Activated naive CD8-positive, alpha-beta T cell treated with anti-CD3 and anti-CD28 coated beads for 36 hours (primary cell): ENCODE results near the gene CES3. TPM values are rescaled to one million over a fixed set of nuclear protein-coding genes. Genes with fewer than 3 reads are reported as not detected.
"Not testable (repeated sequence)": the region's sequence is repeated elsewhere in the genome, so short reads cannot be mapped to it uniquely, and the experiment has no call there.

ENCODE experiments used
- DNase-seq: peaks from one replicate; pipeline ENCODE4 v3.0.0; 2021
- H3K27ac Mint-ChIP-seq: one replicate; pipeline ENCODE4 v1.8.0; 2022; ENCODE audit warnings: mild to moderate bottlenecking, moderate library complexity, mixed read lengths
- H3K27me3 Mint-ChIP-seq: one replicate; pipeline ENCODE4 v1.8.0; 2022; ENCODE audit warnings: mild to moderate bottlenecking, mixed read lengths
- H3K36me3 Mint-ChIP-seq: one replicate; pipeline ENCODE4 v1.8.0; 2021; ENCODE audit warnings: mild to moderate bottlenecking, mixed read lengths
- H3K4me1 Mint-ChIP-seq: one replicate; pipeline ENCODE4 v1.8.0; 2021; ENCODE audit warnings: mixed read lengths
- H3K4me3 Mint-ChIP-seq: one replicate; pipeline ENCODE4 v1.8.0; 2022; ENCODE audit warnings: mild to moderate bottlenecking, moderate library complexity, mixed read lengths
- H3K9me3 Mint-ChIP-seq: one replicate; pipeline ENCODE4 v1.8.0; 2022; ENCODE audit warnings: mixed read lengths
- total RNA-seq, 2 experiments: library from RNA; stranded (reverse); gene quantifications; one replicate each; pipeline ENCODE4 v1.2.3, GENCODE V29; 2021

The CES3 gene
- total RNA-seq, 2 experiments from 2014 or later, result 0.43 to 0.80 TPM

GRCh38 chr16:66959704-66960161 lies 1.3 kb upstream of the CES3 start:
- Mint-ChIP-seq H3K36me3 (no peaks in the 10 kb centered on the region), H3K4me1 (peaks cover 10% of the 10 kb centered on the region), H3K27me3 (peaks cover 9% of the 10 kb centered on the region), H3K4me3 (no peak overlapping the region), H3K27ac (no peak overlapping the region), H3K9me3 (no peaks in the 10 kb centered on the region)
- DNase-seq, result no peak

- H3K9me3 Mint-ChIP-seq, result no peaks in the 10 kb centered on the region
- H3K27me3 Mint-ChIP-seq, result peaks cover 9% of the 10 kb centered on the region
- H3K36me3 Mint-ChIP-seq, result no peaks in the 10 kb centered on the region
- no peak overlapping the region for H3K27ac Mint-ChIP-seq
- no peak overlapping the region for H3K4me3 Mint-ChIP-seq
- no peak for DNase-seq
- H3K4me1 Mint-ChIP-seq, result peaks cover 10% of the 10 kb centered on the region
Observed at GRCh38 chr16:66960270-66960669, 796 bp upstream of the CES3 start.

DNA sequence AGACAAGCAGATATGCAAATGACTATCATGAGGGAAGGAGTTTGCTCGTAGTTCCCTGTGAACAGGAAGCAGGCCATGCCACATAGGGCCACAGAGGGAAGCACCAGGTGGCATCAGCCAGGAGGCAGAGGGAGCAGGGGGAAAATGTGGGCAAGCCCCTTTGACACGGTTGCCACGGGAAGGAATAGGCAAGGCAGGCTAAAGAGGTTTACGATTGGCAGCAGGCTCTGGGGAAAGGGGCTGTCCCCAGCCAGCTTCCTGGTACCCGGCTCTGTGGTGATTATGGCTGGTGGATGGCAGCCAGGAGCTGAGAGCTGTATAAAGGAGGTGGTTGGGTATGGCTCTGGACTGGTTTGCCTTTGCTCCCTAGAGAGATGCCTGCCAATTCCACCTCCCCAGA lies 848 bp downstream of the CES3 start:
- Mint-ChIP-seq H3K4me1 (peaks cover 10% of the 10 kb centered on the region), H3K4me3 (peak overlapping the region; percentile 51), H3K9me3 (no peaks in the 10 kb centered on the region), H3K27ac (no peak overlapping the region), H3K27me3 (peaks cover 3% of the 10 kb centered on the region), H3K36me3 (no peaks in the 10 kb centered on the region)
- no peak for DNase-seq

GRCh38 chr16:66964049-66964448 lies 3.0 kb downstream of the CES3 start:
- Mint-ChIP-seq H3K36me3 (no peaks in the 10 kb centered on the region), H3K9me3 (no peaks in the 10 kb centered on the region), H3K4me3 (no peak overlapping the region), H3K4me1 (peaks cover 3% of the 10 kb centered on the region), H3K27me3 (peaks cover 3% of the 10 kb centered on the region), H3K27ac (no peak overlapping the region)
- no peak for DNase-seq

GRCh38 chr16:66968847-66969246 lies 7.8 kb downstream of the CES3 start:
- Mint-ChIP-seq H3K4me3 (no peak overlapping the region), H3K27me3 (peaks cover 3% of the 10 kb centered on the region), H3K9me3 (no peaks in the 10 kb centered on the region), H3K4me1 (no peaks in the 10 kb centered on the region), H3K27ac (no peak overlapping the region), H3K36me3 (no peaks in the 10 kb centered on the region)
- no peak for DNase-seq

DNA sequence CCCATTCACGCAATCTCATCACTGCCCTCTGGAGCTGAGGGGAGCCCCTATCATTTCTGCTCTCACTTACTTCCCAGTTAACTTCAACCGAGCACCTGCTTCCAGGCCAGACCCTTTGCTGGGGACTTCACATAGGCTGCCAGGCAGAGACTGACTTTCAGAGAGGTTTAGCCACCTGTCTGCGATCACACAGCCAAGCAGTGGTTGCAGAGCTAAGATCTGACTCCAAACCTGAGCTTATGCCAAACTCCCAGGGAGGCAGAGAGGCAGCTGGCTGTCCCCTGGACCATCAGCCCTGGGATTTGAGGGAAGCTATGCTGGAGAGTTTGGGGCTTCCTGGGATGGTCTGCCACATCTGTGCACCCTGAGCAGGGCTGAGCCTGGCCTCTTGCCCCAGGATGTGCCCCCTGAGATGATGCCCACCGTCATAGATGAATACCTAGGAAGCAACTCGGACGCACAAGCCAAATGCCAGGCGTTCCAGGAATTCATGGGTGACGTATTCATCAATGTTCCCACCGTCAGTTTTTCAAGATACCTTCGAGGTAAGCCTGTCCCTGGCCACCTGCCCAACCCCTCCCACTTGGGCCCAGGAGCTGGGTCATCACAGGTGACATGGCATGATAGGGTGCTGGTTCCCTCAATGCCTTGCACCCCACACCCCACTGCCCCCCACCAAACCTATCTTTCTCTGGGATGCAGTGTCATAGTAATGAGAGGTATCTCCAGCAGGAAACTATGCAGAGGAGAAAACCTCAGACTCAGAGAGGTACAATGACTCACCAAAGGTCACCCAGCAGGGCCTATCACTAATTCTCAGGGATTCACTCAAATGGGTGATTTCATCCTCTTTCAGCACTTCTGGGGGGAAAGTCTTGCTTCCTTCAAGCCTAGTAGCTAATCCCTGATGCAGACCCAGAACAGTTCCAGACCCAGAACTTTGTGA lies 10.0 kb downstream of the CES3 start:
- no peak for DNase-seq
- Mint-ChIP-seq H3K27ac (no peak overlapping the region), H3K4me3 (no peak overlapping the region), H3K36me3 (no peaks in the 10 kb centered on the region), H3K4me1 (peaks cover 13% of the 10 kb centered on the region), H3K9me3 (no peaks in the 10 kb centered on the region), H3K27me3 (peaks cover 3% of the 10 kb centered on the region)

- H3K27ac Mint-ChIP-seq, result no peak overlapping the region
- no peaks in the 10 kb centered on the region for H3K9me3 Mint-ChIP-seq
- H3K36me3 Mint-ChIP-seq, result no peaks in the 10 kb centered on the region
- peaks cover 10% of the 10 kb centered on the region for H3K27me3 Mint-ChIP-seq
- no peak overlapping the region for H3K4me3 Mint-ChIP-seq
- DNase-seq, result no peak
- peaks cover 14% of the 10 kb centered on the region for H3K4me1 Mint-ChIP-seq
Observed at GRCh38 chr16:66972983-66973382, 11.9 kb downstream of the CES3 start.

GRCh38 chr16:66973716-66974115 lies 12.7 kb downstream of the CES3 start:
- Mint-ChIP-seq H3K9me3 (no peaks in the 10 kb centered on the region), H3K36me3 (no peaks in the 10 kb centered on the region), H3K27ac (no peak overlapping the region), H3K4me1 (peaks cover 21% of the 10 kb centered on the region), H3K27me3 (peaks cover 10% of the 10 kb centered on the region), H3K4me3 (no peak overlapping the region)
- no peak for DNase-seq

DNA sequence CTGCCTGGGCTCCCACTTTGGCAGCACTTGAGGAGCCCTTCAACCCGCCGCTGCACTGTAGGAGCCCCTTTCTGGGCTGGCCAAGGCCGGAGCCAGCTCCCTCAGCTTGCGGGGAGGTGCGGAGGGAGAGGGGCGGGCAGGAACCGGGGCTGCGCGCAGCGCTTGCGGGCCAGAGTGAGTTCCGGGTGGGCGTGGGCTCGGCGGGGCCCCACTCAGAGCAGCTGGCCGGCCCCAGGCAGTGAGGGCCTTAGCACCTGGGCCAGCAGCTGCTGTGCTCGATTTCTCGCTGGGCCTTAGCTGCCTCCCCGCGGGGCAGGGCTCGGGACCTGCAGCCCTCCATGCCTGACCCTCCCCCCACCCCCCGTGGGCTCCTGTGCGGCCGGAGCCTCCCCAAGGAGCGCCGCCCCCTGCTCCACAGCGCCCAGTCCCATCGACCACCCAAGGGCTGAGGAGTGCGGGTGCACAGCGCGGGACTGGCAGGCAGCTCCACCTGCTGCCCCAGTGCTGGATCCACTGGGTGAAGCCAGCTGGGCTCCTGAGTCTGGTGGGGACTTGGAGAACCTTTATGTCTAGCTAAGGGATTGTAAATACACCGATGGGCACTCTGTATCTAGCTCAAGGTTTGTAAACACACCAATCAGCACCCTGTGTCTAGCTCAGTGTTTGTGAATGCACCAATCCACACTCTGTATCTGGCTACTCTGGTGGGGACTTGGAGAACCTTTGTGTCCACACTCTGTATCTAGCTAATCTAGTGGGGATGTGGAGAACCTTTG lies 13.3 kb downstream of the CES3 start:
- not testable (repeated sequence) for H3K27ac Mint-ChIP-seq, H3K36me3 Mint-ChIP-seq, H3K9me3 Mint-ChIP-seq, DNase-seq
- Mint-ChIP-seq H3K4me1 (peaks cover 23% of the 10 kb centered on the region), H3K4me3 (peak overlapping the region; percentile 41), H3K27me3 (peaks cover 10% of the 10 kb centered on the region)

GRCh38 chr16:66974932-66975246 lies 13.8 kb downstream of the CES3 start:
- DNase-seq, result peak; percentile 55
- H3K36me3 Mint-ChIP-seq, H3K27ac Mint-ChIP-seq, H3K9me3 Mint-ChIP-seq: not testable (repeated sequence)
- peaks cover 25% of the 10 kb centered on the region for H3K4me1 Mint-ChIP-seq
- peaks cover 10% of the 10 kb centered on the region for H3K27me3 Mint-ChIP-seq
- peak overlapping the region; percentile 41 for H3K4me3 Mint-ChIP-seq

- DNase-seq, result no peak
- H3K27ac Mint-ChIP-seq, result no peak overlapping the region
- H3K4me3 Mint-ChIP-seq, result peak overlapping the region; percentile 41
- H3K36me3 Mint-ChIP-seq, result no peaks in the 10 kb centered on the region
- H3K27me3 Mint-ChIP-seq, result peaks cover 10% of the 10 kb centered on the region
- H3K9me3 Mint-ChIP-seq, result no peaks in the 10 kb centered on the region
- H3K4me1 Mint-ChIP-seq, result peaks cover 27% of the 10 kb centered on the region
Observed at GRCh38 chr16:66975302-66975893, 14.3 kb downstream of the CES3 start.

DNA sequence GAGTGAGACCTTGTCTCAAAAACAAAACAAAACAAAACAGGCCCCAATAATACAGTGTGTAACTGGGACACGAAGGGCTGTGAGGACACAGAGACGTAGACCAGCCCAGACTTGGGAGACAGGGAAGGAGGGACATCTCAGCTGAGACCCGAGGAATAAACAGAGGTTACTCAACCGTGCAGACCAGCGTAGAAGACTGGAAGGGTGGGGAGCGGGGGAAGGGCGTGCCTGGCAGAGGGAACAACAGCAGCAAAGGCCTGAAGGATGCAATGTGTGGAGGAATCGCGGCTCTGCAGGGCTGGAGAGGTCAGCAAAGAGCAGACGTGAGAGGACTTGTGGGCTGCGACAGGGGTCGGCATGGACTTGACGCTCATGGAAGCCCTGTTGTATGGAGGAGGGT lies 15.7 kb downstream of the CES3 start:
- H3K9me3 Mint-ChIP-seq, result no peaks in the 10 kb centered on the region
- H3K36me3 Mint-ChIP-seq, result no peaks in the 10 kb centered on the region
- no peak for DNase-seq
- H3K4me1 Mint-ChIP-seq, result peaks cover 33% of the 10 kb centered on the region
- H3K4me3 Mint-ChIP-seq, result peak overlapping the region; percentile 53
- H3K27me3 Mint-ChIP-seq, result peaks cover 10% of the 10 kb centered on the region
- H3K27ac Mint-ChIP-seq, result no peak overlapping the region

DNA sequence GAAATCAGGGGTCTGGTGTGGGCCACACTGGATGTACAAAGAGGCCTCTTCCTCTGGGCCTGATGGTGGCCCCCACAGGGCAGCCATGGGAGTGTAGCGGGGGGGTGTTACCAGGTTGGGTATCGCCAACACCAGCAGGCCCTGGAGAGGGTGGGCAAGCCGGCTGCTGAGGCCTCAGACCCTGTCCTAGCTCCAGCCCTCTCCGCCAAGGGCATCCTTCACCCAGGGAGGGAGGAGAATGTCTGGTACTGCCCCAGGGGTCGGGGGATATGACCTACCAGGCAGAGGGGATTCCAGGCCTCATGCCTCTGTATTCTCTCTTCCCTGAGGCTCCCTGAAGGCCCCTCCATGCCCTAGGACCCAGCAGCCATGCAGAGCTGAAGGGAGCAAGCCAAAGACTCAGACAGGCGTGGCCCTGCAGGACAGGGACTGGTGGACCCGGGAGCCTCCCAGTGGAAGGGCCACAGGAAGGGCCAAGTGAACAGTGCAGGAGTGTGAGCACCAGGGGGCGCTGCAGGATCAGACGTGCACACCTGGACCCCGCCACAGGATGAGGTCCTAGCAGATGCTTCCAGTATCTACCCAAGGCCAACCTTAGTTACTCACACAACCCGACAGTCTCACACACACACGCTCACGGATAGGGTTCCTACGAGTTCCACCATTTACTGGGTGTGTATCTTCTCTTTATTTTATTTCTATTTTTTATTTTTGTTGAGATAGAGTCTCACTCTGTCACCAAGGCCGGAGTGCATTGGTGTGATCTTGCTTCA lies 16.5 kb downstream of the CES3 start:
- H3K4me3 Mint-ChIP-seq, result no peak overlapping the region
- H3K27me3 Mint-ChIP-seq, result peaks cover 15% of the 10 kb centered on the region
- no peaks in the 10 kb centered on the region for H3K9me3 Mint-ChIP-seq
- peaks cover 36% of the 10 kb centered on the region for H3K4me1 Mint-ChIP-seq
- no peaks in the 10 kb centered on the region for H3K36me3 Mint-ChIP-seq
- H3K27ac Mint-ChIP-seq, result no peak overlapping the region
- peak; percentile 85 for DNase-seq

DNA sequence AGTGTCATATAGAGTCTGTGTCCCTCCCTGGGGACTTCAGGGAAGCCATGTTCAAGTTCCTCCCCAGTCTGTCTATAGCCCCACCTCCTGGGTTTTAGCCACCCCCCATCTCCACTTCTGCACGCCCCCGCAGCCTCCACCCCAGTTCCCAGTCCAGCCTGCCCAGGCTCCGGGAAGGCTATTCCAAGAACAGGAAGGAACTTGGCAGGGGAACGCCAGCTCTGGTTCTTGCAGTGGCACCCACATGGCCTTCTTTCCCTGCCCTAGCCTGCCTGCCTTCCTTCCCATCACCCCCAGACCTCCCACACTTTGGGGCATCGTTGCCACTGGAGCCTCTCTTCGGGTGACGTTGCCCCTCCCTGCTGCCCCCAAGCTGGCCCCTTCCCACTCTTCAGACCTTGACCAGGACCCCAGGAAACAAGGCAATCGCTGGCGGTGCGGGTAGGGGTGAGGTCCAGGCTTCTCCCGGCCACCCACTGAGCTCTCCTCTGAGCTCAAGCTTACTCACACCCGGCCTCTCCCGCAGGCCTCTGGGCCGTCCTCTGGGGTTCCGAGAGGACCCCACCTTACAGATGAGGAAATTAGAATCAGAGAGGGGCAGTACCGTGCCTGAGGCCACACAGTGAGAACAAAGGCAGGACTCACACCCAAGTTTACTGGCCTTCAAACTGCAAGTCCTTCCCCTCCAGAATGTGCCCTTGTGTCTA lies 18.1 kb downstream of the CES3 start:
- peaks cover 15% of the 10 kb centered on the region for H3K27me3 Mint-ChIP-seq
- DNase-seq, result no peak
- H3K9me3 Mint-ChIP-seq, result no peaks in the 10 kb centered on the region
- H3K36me3 Mint-ChIP-seq, result peaks cover 1% of the 10 kb centered on the region
- peaks cover 45% of the 10 kb centered on the region for H3K4me1 Mint-ChIP-seq
- H3K4me3 Mint-ChIP-seq, result no peak overlapping the region
- no peak overlapping the region for H3K27ac Mint-ChIP-seq
